C4-2B (cell line): Measurements from ENCODE around the gene SEC14L2.

Source experiments
- ZFX ChIP-seq: fragments of 450-650 bp; IDR thresholded peaks from 2 replicates; pipeline ENCODE4 v1.6.1; 2017
- TF ChIP-seq, protein P1 (sequence below): fragments of 450-650 bp; conservative IDR thresholded peaks from 2 replicates; pipeline ENCODE4 v1.5.1; 2017; ENCODE audit warnings: mild to moderate bottlenecking

DNA sequence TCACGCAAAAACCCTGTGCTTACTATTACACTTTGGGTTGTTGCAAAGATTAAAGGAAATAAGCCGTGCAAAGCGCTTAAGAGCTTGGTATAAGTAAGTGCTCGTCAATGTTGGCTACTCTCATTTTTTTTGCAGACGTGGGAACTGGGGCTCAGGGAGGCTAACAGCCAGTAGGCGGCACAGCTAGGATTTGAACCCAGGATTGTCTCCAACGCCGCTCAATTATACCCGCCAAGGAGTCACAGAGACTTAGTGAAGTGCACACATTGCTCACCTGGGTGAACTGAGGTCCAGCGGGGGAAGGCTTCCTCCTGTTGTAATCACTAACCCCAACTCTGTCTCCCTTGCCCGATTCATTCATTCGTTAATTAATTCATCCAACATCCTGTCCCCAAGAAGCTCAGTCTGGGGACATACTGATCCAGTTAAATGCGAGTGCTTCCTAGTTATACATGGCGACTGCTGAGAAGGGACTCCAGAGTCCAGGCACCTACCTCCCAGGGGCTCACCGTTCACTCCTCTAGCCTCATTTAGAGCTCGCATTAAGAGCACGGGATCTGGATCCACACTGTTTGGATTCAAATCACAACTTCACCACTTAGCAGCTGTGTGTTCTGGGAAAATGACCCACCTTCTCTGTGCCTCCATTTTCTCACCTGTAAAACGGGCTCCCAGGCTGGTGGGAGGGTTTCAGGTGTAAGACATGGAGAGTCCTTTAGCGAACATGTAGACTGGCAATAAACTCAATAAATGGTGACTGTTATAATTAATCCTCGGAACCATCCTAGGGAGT is 27.9 kb downstream of the SEC14L2 start:
- TF ChIP-seq, protein P1, sequence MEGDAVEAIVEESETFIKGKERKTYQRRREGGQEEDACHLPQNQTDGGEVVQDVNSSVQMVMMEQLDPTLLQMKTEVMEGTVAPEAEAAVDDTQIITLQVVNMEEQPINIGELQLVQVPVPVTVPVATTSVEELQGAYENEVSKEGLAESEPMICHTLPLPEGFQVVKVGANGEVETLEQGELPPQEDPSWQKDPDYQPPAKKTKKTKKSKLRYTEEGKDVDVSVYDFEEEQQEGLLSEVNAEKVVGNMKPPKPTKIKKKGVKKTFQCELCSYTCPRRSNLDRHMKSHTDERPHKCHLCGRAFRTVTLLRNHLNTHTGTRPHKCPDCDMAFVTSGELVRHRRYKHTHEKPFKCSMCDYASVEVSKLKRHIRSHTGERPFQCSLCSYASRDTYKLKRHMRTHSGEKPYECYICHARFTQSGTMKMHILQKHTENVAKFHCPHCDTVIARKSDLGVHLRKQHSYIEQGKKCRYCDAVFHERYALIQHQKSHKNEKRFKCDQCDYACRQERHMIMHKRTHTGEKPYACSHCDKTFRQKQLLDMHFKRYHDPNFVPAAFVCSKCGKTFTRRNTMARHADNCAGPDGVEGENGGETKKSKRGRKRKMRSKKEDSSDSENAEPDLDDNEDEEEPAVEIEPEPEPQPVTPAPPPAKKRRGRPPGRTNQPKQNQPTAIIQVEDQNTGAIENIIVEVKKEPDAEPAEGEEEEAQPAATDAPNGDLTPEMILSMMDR: no peak
- no peak for TF ChIP-seq ZFX
